WERI-Rb-1 (cell line): ENCODE data around the gene ARL15.

Experiments
- DNase-seq: peaks from one replicate; pipeline ENCODE4 v3.0.0-alpha.2; 2020
- H3K27ac ChIP-seq: fragments of 250-450 bp; sonication (Bioruptor Pico); 2 replicates; pipeline ENCODE4 v1.5.1; 2020; ENCODE audit warnings: mild to moderate bottlenecking, moderate library complexity
- H3K27me3 ChIP-seq: fragments of 250-450 bp; sonication (Bioruptor Pico); 2 replicates; pipeline ENCODE4 v1.5.1; 2021; ENCODE audit warnings: mild to moderate bottlenecking, low read depth, moderate library complexity; ENCODE audit not compliant: insufficient read depth, severe bottlenecking
- H3K36me3 ChIP-seq: fragments of 250-450 bp; sonication (Bioruptor Pico); 2 replicates; pipeline ENCODE4 v1.5.1; 2020; ENCODE audit warnings: mild to moderate bottlenecking, moderate library complexity
- H3K4me3 ChIP-seq: 2 replicates; pipeline ENCODE4 v1.5.1; 2011; ENCODE audit warnings: low read depth, mild to moderate bottlenecking, control low read depth, low read length
- H3K9me3 ChIP-seq: fragments of 250-450 bp; sonication (Bioruptor Pico); 2 replicates; pipeline ENCODE4 v1.5.1; 2021; ENCODE audit warnings: mild to moderate bottlenecking, moderate library complexity; ENCODE audit not compliant: severe bottlenecking
- CTCF ChIP-seq: IDR thresholded peaks from 2 replicates; pipeline ENCODE4 v1.5.1; 2011; ENCODE audit warnings: low read depth, mild to moderate bottlenecking, control low read depth, inconsistent platforms, low read length

Gene ARL15

DNA sequence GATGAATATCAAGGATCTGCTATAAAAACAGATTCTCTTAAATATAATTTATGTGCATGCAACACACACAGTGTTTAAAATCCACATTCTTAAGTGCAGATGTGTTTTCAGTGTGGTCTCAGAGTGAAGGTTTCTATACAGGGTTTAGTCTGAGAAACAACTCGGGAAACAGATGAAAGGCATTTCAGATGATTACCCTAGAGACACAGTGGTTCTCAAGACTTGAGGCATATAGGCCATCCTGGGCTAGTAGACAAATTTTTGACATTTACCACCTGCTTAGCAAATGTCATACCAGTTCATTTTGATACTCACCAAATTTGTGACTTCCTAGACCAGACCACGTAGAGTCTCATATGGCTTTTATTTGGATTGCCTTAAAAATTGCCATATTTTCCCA lies 216.5 kb downstream of the ARL15 start:
- no peak for TF ChIP-seq CTCF
- Histone ChIP-seq H3K36me3 (no peaks in the 10 kb centered on the region), H3K27ac (no peak overlapping the region), H3K4me3 (no peak overlapping the region), H3K27me3 (no peaks in the 10 kb centered on the region), H3K9me3 (no peaks in the 10 kb centered on the region)
- DNase-seq, result no peak

DNA sequence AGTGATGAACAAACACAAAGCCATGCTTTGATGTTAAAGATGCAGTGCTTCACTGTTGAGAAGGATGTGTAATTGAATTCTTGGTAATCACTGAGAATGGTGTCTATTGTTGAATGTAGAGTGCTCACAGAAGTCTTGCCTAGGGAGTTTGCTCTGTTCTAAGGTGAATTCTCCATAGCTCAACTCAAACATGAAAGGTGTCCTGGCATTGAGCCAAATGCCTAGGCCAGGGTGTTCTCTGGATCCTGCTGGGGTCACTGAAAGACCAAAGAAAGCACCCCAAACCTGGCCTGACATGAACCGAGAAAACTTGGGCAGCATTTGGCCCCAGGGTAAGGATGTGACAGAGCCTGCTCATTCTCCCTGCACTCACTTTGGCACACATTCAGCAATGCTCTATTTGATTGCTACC lies 217.3 kb downstream of the ARL15 start:
- Histone ChIP-seq H3K27ac (no peak overlapping the region), H3K4me3 (no peak overlapping the region), H3K9me3 (no peaks in the 10 kb centered on the region), H3K27me3 (no peaks in the 10 kb centered on the region), H3K36me3 (no peaks in the 10 kb centered on the region)
- TF ChIP-seq CTCF, result no peak
- no peak for DNase-seq

DNA sequence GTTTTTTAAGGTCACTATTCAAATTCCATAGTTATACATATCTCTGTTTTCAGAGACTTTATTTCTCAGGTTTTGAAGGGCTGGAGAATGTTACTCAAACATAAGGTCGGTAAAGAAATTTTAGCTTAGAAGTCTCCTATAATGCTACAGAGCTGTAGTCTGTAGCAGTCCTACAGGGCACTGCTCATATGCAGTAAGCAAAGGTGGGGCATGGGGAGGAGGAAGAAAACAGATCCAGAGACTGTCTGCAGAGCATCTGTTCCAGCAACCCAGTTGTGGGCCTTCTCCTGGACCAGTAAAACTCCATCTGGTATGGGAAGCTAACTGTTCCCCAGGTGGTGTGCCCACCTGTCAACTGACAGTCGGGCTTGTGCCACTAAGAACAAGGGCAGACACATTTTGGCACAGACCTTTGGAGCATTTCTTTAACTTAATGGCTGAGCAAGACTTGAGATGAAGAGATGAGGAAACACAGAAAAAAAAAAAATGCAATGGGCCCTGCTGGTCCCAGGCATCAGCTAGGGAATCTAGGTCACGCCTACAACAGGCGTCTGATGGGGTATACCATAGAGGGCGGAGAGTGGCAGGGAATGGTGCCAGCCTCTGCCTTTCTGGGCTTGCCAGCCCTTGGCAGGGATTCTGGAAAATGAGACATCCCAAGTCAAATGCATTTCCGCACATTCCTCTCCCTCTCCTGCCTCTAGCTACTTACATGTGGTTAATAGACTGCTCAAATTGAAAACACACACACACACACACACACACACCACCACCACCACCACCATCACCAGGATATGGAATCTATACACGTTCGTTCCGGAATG lies 218.9 kb downstream of the ARL15 start:
- DNase-seq, result no peak
- H3K27ac ChIP-seq, result no peak overlapping the region
- no peaks in the 10 kb centered on the region for H3K9me3 ChIP-seq
- H3K4me3 ChIP-seq, result no peak overlapping the region
- H3K36me3 ChIP-seq, result no peaks in the 10 kb centered on the region
- no peaks in the 10 kb centered on the region for H3K27me3 ChIP-seq
- no peak for TF ChIP-seq CTCF

- no peak overlapping the region for H3K4me3 ChIP-seq
- TF ChIP-seq CTCF, result no peak
- H3K36me3 ChIP-seq, result no peaks in the 10 kb centered on the region
- DNase-seq, result no peak
- H3K27me3 ChIP-seq, result no peaks in the 10 kb centered on the region
- H3K9me3 ChIP-seq, result no peaks in the 10 kb centered on the region
- no peak overlapping the region for H3K27ac ChIP-seq
These were observed 219.8 kb downstream of the ARL15 start for GRCh38 chr5:54090495-54091120.

DNA sequence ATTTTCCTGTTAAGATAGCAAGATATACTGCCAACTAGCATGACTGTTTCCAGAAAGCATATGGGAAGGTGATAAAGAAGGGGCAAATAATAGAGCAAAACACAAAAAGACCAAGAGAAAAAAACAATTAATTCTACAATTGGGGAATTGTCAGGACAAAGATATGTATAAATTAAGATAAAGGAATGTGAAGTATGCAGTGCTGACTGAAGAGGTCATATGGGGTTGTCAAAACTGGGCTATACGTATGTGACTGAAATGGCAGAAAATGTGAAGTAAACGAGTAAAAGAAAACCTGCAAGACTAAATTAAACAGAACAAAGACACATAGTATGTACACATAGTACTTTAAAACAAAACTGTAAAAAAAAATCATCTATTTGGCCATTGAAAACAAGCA lies 222.3 kb downstream of the ARL15 start:
- Histone ChIP-seq H3K27me3 (no peaks in the 10 kb centered on the region), H3K27ac (no peak overlapping the region), H3K36me3 (no peaks in the 10 kb centered on the region), H3K9me3 (no peaks in the 10 kb centered on the region), H3K4me3 (no peak overlapping the region)
- TF ChIP-seq CTCF, result no peak
- no peak for DNase-seq
